ENCODE results near the gene THRB.

- TF ChIP-seq CTCF (IDR thresholded peaks at IDR 0.05; ENCODE audit: low read length): peak; percentile 60
- TF ChIP-seq EZH2 (IDR thresholded peaks at IDR 0.05; ENCODE audit: borderline replicate concordance, low read length): no peak
These were observed 405.9 kb downstream of the THRB start for GRCh38 chr3:24088782-24089181.
